PFSK-1 (cell line): ENCODE data around the gene CSF2.

ENCODE experiments used
- FOXP2 ChIP-seq: optimal IDR thresholded peaks from 2 replicates; pipeline ENCODE3; 2011; ENCODE audit warnings: borderline replicate concordance, control low read depth, inconsistent platforms; ENCODE audit not compliant: insufficient read depth; ENCODE audit errors: extremely low read length, extremely low read depth
- POLR2AphosphoS5 ChIP-seq: IDR thresholded peaks from 2 replicates; pipeline ENCODE4 v1.6.1; 2012; ENCODE audit warnings: low read depth, mild to moderate bottlenecking, control low read depth, low read length, moderate library complexity
- REST ChIP-seq, 2 experiments: IDR thresholded peaks; 2 replicates each; pipeline versions ENCODE4 v1.6.1 to v1.8.0; 2011 to 2012; ENCODE audit warnings: low read depth in 2 of 2, low read length in 2 of 2, control low read depth in 1 of 2, inconsistent platforms in 1 of 2, mild to moderate bottlenecking in 1 of 2, moderate library complexity in 1 of 2; ENCODE audit not compliant: insufficient read depth in 1 of 2
- SIN3A ChIP-seq: IDR thresholded peaks from 2 replicates; pipeline ENCODE4 v1.6.1; 2012; ENCODE audit warnings: mild to moderate bottlenecking, low read length, moderate library complexity, borderline replicate concordance; ENCODE audit not compliant: insufficient read depth
- TAF1 ChIP-seq: IDR thresholded peaks from 2 replicates; pipeline ENCODE4 v1.6.1; 2012; ENCODE audit warnings: low read length, control low read depth, borderline replicate concordance; ENCODE audit not compliant: insufficient read depth

Gene CSF2

DNA sequence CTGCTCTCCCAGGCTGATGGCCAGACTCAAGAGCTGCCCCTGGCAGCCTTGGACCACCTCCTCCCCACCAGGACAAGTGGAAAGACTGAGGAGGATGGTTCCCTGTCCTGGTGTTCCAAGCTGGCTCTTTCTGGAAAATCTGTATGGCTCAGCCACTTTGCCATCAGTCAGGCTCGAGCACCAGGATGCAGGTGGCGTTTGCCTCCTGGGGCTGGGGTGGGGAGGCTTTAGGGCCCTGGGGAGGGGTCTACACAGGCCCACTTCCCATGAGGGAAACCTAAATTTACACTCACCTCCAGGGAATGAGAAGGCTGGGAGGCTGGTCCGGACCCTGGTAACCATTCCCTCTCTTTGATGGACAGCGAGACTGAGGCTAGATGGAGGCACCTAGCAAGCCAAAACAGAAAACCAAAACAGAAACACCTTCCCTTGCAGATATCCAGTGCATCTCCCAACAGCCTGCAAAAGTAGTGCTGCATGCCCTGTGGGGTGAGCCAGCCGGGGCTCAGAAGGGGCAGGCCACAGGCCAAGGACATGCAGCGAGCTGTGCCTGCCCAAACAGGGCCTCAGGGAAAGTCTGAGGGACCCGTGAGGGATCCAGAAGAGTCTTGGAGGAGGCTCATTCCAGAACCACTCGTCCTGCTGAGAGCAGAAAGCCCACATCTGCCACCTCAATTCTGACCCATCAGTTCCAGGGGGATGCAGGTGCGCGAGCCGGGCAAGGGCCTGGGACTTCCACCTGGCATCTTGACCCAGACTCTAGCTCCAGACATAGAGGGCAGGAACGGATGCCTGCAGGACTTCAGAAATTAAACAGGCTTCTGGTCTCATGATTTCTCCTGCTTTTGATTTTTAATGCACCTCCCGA lies 5.4 kb upstream of the CSF2 start:
- no peak for TF ChIP-seq REST (IDR thresholded peaks at IDR 0.05; ENCODE audit: insufficient read depth in 1 of 2, low read depth in 2 of 2, low read length in 2 of 2)
- no peak for TF ChIP-seq TAF1
- TF ChIP-seq FOXP2, result no peak
- no peak for TF ChIP-seq SIN3A
- no peak for TF ChIP-seq POLR2AphosphoS5

DNA sequence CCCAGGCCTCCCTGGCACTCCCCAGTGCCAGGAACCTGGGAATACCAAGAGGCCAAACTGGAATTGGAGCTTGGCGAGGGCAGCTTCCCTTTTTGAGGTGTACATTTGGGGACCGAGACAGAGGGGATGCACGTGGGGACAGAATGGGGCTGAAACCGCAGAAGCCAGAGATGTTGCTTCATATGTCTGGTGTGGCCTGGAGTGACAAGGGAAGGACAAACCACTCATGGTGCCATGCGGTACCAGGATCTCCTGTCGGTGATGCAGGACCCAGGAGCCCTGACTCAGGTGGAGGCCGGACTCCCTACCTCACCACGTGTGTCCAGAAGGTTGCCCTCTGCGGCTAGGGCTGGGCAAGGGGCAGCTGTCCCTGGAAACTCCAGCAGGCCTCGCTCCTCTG lies 4.0 kb upstream of the CSF2 start:
- TF ChIP-seq SIN3A, result no peak
- TF ChIP-seq TAF1, result no peak
- TF ChIP-seq FOXP2, result no peak
- no peak for TF ChIP-seq POLR2AphosphoS5
- TF ChIP-seq REST (IDR thresholded peaks at IDR 0.05; ENCODE audit: insufficient read depth in 1 of 2, low read depth in 2 of 2, low read length in 2 of 2), result no peak

DNA sequence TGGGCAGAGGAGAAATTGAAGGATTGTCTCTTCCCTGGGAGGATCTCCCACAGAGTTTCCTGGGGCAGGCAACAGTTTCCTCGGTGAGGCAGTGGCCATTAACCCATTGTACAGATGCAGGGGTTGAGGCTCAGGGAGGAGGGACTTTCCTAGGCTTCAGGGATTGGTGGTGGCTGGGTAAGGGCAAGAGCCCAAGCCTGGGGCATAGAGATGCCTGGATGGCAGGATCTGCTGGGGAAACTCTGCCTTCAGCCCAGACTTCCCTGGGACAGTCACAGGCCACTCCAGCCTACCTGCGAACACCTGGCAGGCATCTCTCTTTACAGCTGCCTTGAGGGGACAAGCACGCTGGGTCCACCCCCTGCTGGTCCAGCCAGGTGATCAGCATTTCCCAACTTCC lies 3.6 kb upstream of the CSF2 start:
- no peak for TF ChIP-seq TAF1
- no peak for TF ChIP-seq FOXP2
- no peak for TF ChIP-seq REST (IDR thresholded peaks at IDR 0.05; ENCODE audit: insufficient read depth in 1 of 2, low read depth in 2 of 2, low read length in 2 of 2)
- no peak for TF ChIP-seq POLR2AphosphoS5
- no peak for TF ChIP-seq SIN3A

DNA sequence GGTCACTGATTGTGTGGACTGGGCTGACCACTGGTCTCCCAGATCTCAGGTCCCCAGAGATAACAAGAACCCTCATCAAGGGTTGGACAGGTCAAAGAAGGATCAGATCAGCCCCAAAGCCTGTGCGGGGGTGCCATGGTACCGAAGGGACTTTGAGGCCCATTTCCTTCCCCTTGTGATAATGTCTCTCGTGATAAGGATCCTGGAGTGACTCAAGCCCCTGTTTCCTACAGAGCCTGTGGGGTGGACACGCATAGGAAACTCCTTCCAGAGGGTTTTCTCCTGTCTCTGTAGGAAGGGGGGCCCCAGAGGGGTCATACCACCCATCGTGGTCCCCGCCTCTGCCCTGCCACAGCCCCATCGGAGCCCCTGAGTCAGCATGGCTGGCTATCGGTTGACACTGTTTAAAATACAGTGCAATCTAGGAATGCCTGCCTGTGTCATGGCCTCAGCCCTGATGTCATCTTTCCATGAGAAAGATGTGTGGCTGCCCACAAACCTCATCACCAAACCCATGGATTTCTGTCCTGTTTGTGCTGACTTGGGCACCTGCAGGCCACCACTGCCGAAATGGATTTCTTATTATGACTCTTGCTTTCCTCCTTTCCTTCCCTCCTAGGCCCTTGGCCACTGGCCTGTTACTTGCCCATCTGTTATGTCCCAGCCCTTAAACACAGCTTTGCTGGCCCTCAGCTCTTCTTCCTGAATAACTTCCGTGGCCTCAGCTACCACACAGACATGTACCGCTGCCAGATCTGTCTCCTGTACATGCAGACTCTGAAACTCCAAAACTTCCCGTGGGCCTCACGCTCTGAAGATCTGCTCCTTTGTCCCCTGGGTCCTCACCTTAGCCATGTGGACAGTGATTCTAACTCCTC lies 2.9 kb upstream of the CSF2 start:
- TF ChIP-seq TAF1, result no peak
- no peak for TF ChIP-seq POLR2AphosphoS5
- TF ChIP-seq REST (IDR thresholded peaks at IDR 0.05; ENCODE audit: insufficient read depth in 1 of 2, low read depth in 2 of 2, low read length in 2 of 2), result no peak
- no peak for TF ChIP-seq FOXP2
- no peak for TF ChIP-seq SIN3A
